Raji (cell line): ENCODE measurements around the gene DUSP11.

ENCODE experiments used
- POLR2A ChIP-seq: IDR thresholded peaks from 2 replicates; pipeline ENCODE4 v1.6.1; 2011; ENCODE audit warnings: low read depth, low read length, control low read depth; ENCODE audit not compliant: insufficient read depth

The DUSP11 gene

DNA sequence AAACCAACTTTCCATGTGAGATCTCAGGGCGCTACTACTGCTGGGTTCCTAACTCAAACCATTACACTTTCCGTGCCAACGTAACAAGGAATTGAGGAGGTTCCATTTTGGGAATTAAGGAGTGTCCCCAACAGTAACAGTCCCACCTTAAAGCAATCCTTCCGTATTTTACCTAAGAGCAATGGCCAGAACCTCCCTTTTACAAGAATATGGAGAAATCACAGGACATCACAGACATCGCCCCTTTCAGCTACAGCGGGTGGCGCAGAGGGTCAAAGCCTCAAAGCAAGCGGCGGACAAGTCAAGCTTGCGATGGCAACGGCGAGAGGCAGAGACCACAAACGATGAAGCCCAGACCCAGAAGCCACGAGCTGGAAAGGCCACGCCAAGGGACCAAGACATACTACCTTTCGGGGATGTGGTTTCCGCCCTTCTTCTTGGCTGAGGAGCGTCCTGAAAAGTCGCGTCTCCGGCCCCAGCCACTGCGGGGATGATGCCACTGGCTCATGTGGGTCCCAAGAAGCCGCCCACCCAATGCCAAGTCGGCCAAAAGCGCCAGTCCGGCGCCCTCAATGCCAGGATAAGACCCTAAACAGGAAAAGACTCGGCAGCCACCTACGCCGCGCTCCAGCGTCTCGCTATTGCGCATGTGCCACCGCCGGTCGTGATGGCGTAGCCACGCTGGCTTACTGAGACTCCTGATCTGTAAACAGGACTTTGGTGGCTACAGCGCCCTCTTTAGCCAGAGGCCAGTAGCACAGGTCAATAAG is at the start of gene DUSP11:
Gene DUSP11 (minus strand): TSS at position 637 of the 770 bp plus-strand sequence. CDS start 129 bp downstream, at position 508.
- peak; percentile 96 for TF ChIP-seq POLR2A

GRCh38 chr2:73828818-73829570 is 49.1 kb upstream of the DUSP11 start, which contains the start of gene STAMBP:
TSS of gene STAMBP (plus strand) at chr2:73828961. CDS start at chr2:73830857, 1,896 bp downstream.
- peak; percentile 85 for TF ChIP-seq POLR2A

DNA sequence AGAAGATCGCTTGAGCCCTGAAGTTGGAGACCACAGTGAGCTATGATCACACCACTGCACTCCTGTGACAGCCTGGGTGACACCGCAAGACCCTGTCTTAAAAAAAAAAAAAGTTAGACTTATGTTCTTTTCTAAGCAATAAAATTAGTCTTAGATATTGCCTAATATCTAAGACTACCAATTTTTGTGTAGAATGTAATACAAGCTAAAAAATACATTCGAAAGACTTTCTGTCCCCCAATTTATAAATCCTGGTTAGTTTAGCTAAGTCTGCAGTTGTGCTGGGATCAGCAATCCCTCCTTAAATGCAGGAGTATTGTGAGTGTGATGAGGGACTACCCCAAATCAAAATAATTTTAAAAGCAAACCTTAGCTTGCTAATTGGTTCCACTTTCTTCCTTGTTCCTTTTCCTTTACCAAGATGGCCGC is 48.5 kb upstream of the DUSP11 start:
- no peak for TF ChIP-seq POLR2A

DNA sequence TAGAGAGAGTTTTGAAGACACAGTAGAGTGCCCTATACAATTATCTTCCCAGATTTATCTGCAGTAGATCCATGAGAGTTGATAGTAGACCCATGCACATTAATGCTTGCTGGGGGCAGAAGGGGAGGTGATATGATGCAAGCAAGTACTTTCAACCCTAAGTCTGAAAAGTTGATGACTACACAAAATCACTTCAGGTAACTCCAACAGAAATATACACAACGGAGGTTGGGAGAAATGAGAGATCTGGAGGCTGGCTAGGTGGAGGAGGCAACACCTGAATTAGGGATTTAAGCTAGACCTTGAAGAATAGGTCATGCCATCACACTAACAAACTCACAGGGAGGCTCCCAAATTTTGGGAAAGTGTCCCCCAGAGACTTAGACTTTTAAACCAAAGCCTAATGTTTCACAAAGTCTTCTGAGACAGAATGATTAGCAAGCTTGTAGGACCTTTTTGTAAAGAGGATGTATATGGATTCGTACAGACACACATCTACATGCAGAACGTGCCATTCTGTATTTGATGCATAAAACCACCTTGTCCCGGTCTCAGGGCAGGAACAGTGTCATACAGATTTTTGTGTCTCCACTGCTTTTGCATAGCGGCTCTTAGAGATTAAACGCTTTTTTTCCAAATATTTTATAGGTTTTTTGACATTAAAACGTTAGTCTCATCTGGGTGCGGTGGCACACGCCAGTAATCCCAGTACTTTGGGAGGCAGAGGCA is 47.9 kb upstream of the DUSP11 start:
- TF ChIP-seq POLR2A, result no peak

- no peak for TF ChIP-seq POLR2A
Measured at GRCh38 chr2:73827018-73827417, 47.1 kb upstream of the DUSP11 start.

DNA sequence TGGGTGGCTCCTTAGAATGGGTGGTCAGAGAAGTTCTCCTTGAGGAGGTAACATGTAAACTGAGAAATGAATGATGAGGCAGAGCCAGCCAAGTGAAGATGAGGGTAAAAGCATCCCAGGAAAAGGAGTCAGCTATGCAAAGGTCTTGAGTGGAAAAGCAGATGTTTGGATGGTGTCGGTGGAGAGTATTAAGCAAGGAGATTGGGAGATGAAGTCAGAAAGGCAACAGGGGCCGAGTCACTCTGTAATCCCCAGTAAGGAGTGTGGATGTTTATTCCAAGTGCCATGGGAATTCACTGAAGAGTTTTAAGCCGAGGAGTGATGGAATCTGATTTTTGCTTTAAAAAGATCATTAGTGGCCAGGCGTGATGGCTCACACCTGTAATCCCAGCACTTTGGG is 45.5 kb upstream of the DUSP11 start:
- no peak for TF ChIP-seq POLR2A

GRCh38 chr2:73823916-73824523 is 44.1 kb upstream of the DUSP11 start:
- no peak for TF ChIP-seq POLR2A

- no peak for TF ChIP-seq POLR2A
Measured at GRCh38 chr2:73823416-73823815, 43.5 kb upstream of the DUSP11 start.

GRCh38 chr2:73822991-73823390 is 43.1 kb upstream of the DUSP11 start:
- TF ChIP-seq POLR2A, result no peak

DNA sequence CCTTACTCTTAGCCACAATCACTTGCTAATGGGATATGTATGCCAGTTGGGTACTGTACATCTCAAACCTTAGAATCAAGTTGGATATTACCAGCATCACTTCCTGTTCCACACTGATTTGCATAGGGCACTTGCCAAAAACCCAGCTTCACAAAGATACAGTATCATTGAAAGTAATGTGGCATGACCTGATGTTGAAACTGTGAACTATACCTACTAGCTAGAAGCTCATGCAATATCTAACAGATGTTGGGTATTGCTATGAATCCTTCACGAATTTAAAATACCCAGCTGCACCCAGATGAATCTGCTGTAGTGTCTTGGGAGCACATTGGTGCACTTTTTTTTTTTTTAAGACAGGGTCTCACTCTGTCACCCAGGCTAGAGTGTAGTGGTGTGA is 42.4 kb upstream of the DUSP11 start:
- TF ChIP-seq POLR2A, result peak; percentile 39; the same call in 1 of the 2 replicates

DNA sequence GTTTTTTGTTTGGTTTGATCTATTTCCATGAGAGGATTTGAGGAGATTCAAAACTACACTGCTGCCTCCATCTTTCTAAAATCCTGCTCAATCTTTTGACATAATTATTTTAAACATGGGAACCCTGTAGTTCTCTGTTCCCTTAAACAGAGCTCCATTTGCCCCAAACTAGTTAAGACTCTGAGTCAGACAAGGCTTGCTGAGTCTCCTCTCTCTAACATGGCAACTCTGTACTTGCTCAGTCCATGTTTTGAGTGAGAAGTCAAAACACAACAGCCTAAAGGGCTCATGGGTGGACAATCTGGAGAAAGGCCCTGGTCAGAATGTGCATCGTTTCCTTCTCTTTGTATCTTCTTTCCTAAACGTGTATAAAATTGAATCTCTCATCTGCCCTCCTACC is 41.8 kb upstream of the DUSP11 start:
- TF ChIP-seq POLR2A, result no peak

GRCh38 chr2:73821227-73821626 is 41.3 kb upstream of the DUSP11 start:
- no peak for TF ChIP-seq POLR2A

- TF ChIP-seq POLR2A, result no peak
Measured at GRCh38 chr2:73818296-73818695, 38.4 kb upstream of the DUSP11 start.

DNA sequence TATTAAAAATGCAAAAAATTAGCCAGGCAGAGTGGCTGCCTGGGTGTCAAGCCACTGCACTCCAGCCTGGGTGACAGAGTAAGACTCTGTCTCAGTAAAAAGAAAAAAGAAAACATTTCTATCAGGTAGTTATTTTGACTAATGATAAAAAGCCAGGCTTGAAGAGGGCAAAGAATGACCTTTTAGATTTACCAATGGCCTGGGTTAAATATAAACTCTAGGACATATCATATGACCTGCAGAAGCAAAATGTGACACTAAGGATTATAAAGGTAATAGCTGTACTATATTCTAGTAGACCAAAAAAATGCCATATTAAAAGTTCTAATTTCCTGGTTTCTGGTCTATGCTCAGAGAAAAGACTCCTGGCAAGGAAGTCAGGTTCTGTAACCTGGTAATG is 32.7 kb upstream of the DUSP11 start:
- no peak for TF ChIP-seq POLR2A

DNA sequence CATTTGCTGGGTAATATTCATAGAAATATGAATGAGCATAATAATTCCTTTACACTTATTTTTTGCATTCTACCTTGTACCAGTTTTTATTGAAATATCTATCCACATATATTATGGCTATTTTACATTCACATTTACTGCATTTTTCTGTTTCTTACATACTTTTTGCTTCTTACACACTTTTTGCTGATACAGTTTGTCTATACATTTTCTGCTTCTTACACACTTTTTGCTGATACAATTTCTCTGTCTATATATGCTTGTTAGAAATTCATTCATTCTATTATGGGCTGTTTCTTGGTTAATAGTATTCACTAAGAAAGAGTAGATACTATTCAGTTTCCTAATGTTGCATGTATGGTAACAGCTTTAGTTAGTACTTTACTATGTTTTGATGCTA is 32.0 kb upstream of the DUSP11 start:
- no peak for TF ChIP-seq POLR2A
